Measurements from ENCODE around the gene ASTN2.

DNA sequence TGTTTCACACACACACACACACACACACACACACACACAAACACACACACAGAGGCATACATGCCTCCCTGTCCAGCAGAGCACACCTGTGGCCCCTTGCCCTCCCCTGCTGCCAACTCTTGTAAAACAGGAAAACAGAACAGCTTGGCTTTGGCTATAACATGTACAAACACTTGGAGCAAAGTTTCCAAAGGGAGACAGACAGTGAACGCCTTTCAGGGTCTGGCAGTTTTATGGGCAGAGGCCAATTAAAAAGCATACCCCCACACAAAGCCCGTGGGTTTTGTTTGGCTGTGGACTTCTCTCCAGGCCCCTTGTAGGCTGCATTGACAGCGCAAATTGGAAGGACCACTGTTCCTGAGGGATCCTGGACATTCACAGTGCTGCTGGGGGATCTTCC, 995.7 kb downstream of the ASTN2 start:
- TF ChIP-seq, protein P1, sequence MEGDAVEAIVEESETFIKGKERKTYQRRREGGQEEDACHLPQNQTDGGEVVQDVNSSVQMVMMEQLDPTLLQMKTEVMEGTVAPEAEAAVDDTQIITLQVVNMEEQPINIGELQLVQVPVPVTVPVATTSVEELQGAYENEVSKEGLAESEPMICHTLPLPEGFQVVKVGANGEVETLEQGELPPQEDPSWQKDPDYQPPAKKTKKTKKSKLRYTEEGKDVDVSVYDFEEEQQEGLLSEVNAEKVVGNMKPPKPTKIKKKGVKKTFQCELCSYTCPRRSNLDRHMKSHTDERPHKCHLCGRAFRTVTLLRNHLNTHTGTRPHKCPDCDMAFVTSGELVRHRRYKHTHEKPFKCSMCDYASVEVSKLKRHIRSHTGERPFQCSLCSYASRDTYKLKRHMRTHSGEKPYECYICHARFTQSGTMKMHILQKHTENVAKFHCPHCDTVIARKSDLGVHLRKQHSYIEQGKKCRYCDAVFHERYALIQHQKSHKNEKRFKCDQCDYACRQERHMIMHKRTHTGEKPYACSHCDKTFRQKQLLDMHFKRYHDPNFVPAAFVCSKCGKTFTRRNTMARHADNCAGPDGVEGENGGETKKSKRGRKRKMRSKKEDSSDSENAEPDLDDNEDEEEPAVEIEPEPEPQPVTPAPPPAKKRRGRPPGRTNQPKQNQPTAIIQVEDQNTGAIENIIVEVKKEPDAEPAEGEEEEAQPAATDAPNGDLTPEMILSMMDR (IDR thresholded peaks at IDR 0.05) = no peak
- no peak for TF ChIP-seq POLR2A (IDR thresholded peaks at IDR 0.05)

Data from right lobe of liver (tissue), 4 donors.